ENCODE results near the gene DUSP15. TPM values are rescaled to one million over a fixed set of nuclear protein-coding genes. Genes with fewer than 3 reads are reported as not detected.
"Not testable (repeated sequence)": the region's sequence is repeated elsewhere in the genome, so short reads cannot be mapped to it uniquely, and the experiment has no call there.

The DUSP15 gene
- total RNA-seq, 1 experiment from 2014 or later: 0.91 TPM

DNA sequence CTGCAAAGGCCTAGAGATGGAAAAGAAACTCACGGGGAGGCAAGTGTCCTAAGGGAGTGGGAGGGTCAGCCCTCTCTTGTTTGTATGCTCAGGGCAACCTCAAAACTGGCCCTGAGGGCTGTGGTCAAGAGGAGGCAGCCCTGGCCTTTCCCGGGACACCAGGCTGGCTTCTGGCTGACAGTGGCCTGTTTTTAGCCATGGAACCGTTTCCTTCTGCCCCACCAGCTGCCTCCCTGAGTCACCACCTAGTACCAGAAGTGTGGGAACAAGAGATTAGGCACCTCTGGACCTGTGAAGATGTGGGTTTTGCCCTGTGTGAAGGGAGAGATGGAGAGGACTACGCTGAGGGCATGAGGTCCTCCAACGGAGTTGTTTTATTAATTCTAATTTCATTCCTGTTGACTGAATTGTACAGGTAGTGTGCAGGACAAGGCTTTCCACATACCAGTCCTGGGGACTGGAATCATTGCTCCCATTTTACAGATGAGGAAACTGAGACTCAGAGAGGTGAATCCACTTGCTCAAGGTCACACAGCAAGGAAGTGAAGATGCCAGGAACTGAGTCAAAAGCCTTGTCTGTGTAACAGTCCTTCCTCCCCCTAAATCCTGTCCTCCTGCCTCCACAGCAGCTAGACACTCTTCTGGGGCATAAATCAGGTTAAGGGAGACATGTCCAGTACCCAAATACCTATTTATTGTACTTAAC is 30.4 kb downstream of the DUSP15 start:
- DNase-seq (ENCODE audit: low read depth): peak; percentile 95

DNA sequence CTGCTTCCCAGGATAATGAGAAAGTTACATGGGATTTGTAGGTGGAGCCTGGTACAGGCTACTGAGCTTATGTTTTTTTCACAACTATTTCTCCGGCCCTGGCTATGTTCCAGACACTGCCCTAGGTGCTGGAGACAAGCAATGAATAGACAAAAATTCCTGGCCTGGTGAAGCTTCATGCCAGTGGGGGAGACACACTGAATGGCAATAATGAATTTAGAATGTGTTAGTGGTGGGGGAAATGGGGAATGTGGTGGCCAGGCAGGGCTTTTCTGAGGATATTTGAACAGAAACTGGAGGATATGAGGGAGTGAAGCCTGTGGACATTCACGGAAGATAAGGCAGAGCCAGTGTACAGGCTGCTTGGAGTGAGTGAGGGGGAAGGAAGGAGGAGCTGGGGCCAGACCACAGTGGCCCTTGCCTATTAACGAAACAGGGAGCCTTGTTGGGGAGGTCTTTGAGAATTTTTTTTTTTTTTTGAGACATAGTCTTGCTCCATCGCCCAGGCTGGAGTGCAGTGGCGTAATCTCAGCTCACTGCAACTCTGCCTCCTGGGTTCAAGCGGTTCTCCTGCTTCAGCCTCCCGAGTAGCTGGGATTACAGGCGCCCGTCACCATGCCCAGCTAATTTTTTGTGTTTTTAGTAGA is 31.6 kb downstream of the DUSP15 start:
- peak; percentile 73 for DNase-seq (ENCODE audit: low read depth)

DNA sequence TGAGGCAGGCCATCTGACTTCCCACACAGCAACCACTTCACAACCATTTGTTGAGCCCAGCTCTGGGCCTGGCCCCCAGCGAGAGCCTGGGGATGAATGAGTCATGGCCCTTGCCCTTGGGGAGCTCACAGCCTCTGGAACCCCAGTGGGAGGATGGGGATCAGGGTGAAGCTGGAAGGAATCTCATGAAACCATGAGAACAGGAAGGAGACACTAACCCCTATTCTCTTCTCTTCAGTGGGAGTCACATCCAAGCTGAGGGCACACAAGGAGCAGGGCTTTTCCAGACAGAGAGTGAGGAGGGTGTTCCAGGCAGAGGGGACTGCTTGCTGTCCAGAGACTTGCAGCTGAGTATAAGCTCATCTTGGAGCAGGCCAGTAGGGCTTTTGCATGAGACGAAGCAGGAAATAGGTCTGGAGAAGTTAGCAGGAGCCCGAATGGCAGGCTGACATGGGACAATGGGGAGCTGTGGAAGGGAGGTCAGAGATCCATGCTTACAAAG is 32.4 kb downstream of the DUSP15 start:
- DNase-seq (ENCODE audit: low read depth): peak; percentile 96

DNA sequence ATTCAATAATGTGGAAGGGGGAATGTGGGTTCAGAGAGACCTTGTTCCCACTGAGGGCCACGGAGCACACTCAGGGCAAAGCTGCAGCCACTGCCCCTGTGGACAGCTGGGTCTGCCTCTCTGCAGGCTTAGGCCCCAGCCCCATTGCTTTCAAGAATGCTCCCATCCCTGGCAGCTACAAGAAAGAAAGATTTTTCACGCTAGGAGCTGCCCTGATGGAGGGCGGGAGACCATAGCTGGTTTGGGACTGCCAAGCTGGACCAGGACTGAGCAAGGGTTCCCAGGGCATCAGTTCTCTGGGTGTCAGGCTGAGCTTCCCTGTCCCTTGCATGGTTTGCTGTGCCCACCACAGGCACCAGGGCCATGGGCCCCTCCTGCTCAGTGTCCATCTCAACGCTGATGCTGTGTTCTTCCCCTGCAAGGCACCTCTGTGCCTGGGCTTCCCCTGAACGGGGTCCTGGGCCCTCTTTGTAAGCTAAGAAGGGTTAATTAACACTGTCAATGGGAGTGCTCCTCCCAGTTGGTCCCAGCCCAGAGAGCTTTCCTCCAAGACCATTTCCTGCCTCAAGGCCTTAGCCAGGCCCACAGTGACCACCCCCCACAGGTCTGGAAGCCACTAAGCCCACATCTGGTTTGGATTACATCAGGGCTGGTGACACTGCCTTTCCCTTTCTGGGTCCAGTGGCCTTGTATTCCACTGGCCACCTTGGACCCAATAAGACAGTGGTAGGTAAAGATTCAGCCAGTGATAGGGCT is 33.3 kb downstream of the DUSP15 start:
- DNase-seq (ENCODE audit: low read depth): peak; percentile 90

DNA sequence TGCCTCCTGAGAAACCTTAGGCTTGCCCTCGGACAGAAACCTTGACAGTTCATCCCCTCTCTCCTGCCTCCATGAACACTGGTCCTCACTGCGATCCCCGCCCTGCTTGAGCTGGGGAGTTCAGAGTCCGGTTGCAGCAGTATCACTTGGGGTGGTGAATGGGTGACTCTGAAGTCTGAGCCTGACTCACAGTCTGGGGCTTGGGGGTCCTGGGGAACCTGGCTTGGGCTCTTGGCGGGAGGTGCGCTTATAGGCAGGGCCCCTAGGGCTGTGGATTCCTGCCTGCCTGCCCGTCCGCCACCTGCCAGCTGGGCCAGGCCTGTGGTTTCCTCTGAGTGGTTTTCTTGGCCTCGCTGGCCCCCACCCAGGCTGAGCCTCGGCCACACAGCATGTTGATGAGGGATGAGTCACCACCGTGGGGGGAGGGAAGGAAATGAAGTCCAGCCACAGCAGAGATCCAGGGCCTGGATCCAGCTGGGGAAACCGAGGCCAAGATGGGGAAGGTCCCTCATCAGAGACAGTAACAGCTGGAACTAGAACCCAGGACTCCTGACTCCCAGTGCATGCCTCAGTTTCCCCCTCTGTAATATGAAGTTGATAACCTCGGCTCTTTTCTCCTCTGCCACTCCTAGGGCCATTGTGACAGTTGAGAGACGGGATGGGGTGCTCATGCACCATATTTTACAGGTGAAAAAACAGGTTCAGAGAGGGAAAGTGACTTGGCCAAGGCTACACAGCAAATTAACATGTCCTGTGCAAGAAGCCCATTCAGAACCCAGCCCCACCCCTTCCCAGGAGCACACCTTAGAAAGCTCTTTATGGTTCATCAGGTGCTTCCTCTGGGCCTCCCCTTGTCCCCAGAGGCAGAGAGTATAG is 34.1 kb downstream of the DUSP15 start:
- DNase-seq (ENCODE audit: low read depth): peak; percentile 99

DNA sequence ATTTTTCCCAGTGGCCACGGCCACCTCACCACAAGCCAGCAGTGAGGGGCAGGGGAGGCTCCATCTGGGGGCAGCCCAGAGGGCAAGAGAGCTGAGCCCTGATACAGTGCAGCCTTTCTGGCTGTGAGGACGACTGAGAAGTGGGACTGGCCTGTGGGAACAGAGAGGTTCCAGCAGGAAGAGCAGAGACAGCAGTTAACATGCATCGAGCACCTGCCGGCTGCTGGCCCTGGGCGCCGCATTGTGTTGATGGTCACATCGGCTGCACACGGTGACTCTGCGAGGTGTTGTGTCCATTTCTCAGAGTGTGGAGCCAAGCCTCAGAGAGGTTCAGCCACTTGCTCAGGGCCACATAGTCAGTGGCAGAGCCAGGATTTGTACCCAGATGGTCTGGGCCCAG is 34.8 kb downstream of the DUSP15 start:
- peak; percentile 24 for DNase-seq (ENCODE audit: low read depth)

DNA sequence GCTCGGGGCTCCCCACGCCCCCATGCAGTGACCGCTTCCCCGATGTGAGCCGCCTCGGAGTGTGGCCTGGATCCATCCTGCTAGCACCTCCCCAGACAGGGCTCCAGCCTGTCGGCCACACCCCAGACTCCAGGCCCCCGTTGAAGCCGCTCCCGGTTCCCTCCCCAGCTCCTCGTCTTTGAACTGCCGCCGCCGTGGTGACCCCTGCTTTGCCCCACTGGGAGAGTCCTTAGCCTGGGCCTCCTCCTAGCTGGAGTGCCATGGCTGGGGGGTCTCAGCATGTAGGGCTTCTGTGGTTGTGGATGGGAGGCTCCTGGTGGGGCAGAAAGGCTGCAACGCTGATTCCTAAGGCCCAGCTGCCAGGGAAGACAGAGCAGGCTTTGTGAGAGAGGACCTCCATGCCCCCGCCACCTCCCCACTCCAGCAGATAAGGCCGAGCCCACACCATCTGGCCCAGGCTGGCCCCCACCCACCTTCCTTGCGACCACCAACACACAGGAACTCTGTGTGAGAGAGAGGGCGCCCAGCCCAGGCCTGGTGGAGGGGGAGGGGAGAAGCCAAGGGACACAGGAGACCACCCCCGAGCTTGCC is 36.3 kb downstream of the DUSP15 start:
- no peak for DNase-seq (ENCODE audit: low read depth)

DNA sequence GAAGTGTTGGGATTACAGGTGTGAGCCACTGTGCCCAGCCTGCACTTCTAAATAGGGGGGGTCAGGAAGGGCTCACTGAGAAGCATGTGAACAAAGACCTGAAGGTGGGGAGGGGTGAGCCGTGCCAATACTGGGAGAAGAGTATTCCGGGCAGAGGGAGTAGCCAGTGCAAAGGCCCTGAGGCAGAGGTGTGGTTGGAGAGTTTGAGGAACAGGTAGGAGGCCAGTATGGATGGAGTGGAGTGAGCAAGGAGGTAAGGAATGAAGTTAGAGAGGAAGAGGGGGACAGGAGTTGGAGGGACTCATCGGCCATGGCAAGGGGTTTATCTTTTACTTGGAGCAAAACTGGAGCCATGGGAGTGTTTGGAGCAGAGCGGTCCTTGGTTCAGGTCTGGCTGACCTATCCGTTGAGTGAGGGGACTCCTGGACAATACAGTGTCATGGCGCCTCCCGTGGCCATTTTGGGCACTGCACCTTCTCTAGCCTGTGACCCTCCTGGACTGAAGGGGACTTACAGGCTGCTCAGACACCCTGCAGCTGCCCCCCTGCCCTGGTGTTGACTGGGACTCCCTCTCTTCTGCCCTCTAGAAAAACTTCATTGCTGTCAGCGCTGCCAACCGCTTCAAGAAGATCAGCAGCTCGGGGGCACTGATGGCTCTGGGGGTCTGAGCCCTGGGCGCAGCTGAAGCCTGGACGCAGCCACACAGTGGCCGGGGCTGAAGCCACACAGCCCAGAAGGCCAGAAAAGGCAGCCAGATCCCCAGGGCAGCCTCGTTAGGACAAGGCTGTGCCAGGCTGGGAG is 37.0 kb downstream of the DUSP15 start:
- DNase-seq (ENCODE audit: low read depth): peak; percentile 47

DNA sequence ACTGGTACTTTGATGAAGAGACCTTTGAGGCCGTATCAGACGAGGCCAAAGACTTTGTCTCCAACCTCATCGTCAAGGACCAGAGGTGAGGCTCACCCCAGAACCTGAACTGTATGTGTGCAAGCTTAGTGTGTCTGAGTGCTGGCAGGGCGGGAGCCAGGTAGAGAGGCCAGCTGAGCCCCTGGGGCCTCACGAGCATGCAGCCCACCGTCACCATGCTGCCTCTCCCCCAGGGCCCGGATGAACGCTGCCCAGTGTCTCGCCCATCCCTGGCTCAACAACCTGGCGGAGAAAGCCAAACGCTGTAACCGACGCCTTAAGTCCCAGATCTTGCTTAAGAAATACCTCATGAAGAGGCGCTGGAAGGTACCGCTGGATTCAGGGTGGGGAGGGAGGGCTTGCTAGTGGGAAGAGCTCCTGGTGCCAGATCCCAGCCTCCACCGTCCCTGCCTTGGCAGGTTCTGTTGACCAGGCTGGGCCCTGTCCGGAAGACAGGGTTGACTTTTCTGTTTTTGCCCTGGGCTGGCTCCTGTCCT is 38.5 kb downstream of the DUSP15 start:
- DNase-seq (ENCODE audit: low read depth): peak; percentile 29

DNA sequence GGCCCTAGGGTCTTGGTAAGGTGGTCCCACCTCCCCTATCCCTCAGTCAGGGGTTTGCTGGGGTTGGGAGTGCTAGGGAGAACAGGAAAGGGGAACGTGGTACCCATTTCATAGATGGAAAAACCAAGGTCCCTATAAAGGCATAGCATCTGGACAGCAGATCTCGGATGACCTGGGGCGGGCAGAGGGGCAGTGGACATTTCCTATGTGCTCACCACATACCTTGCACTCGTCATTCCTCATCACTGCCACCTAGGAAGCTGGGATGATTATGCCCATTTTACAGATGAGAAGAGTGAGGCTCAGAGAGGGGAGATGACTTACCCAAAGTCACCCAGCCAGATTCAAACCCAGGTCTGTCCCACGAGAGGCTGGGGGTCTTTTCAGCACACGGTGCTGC is 39.1 kb downstream of the DUSP15 start:
- no peak for DNase-seq (ENCODE audit: low read depth)

DNA sequence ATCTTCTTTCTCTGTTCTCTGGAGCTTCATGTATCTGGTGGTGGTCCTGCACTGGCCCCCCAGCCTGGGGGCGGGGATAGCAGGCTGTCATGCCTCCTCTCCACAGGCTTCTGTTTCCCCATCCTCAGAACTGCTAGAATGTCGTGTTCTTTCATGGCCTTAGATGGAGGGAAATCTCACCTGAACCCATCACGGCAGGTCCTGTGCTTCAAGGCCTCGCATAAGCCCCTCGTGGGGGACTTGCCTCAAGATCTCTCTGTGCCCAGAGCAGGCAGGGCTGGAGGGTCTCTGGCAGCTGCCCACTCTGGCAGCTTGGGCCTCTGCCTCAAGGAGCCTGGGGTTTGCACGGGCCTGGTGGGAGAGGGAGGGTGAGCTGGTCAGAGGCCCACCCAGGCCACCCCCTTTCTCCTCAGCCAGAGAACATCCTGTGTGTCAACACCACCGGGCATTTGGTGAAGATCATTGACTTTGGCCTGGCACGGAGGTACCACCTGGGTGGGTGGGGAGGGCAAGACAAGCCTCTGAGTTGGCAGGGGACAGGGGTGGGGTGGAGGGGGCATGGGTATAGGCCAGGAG is 39.8 kb downstream of the DUSP15 start:
- no peak for DNase-seq (ENCODE audit: low read depth)

DNA sequence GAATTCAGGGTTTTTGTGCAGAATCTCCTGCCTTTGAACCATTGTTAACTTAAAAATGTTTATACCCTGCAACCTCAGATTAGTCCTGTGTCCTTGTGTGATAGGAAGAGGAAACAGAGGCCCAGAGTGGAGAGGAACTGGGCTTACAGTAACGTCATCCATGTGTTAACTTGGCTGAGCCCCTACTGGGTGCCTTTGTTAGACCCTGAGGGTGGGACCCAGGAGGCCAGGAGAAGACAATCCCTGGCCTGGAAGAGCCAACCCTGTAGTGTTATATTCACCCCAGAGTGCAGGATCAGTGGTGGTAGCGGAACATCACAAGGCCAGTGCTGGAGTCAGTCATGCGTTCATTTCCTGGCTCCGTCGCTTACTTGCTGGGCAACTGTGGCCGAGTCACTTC is 40.6 kb downstream of the DUSP15 start:
- DNase-seq (ENCODE audit: low read depth): no peak

DNA sequence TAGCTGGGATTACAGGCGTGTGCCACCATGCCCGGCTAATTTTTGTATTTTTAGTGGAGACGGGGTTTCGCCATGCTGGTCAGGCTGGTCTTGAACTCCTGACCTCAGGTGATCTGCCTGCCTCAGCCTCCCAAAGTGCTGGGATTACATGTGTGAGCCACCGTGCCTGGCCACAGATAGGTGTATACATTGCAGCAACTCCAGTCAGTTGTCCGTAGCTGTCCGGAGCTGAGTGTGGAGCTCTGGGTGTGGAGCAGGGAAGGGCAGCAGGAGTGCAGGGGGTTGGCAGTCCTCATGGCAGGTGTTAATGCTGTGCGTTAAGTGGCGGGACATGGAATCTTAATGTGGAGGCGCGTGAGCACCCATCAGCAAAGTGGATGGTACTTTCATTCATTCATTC is 42.3 kb downstream of the DUSP15 start:
- DNase-seq (ENCODE audit: low read depth): not testable (repeated sequence)

DNA sequence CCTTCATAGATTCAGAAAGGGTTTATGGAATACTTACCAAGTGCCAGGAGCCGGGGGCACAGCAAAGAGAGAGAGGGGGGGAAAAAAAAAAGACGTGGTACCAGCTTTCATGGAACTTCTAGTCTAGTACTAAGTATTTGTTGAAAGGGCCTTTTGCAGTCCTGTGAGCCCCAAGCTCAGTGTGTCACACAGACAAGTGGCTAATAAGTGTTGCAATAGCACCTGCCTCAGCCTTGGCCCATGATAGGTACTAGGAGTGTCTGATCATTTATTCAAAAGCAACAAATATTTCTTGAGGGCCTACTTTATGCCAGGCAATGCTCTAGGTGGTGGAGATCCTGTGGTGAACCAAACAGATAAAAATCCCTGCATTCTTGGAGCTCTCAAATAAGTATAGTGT is 43.3 kb downstream of the DUSP15 start:
- DNase-seq (ENCODE audit: low read depth): no peak

DNA sequence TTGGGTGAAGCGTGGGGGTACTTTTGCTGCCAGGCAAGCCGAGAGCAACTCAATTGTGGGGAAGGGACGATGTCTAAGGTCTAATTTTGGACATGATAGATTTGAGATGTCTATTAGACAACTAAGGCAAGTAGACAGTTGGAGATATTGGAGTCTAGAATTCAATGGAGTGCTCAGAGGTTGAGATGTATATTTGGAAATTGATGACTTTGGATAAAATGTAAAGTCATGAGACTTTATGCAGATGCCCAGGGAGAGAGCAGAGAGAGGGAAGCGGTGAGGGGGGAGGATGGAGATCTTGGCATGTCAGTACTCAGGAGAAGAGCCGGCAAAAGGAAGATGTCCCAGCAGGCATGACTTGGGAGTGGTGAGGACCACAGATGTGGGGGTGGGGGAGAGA is 44.3 kb downstream of the DUSP15 start:
- no peak for DNase-seq (ENCODE audit: low read depth)

DNA sequence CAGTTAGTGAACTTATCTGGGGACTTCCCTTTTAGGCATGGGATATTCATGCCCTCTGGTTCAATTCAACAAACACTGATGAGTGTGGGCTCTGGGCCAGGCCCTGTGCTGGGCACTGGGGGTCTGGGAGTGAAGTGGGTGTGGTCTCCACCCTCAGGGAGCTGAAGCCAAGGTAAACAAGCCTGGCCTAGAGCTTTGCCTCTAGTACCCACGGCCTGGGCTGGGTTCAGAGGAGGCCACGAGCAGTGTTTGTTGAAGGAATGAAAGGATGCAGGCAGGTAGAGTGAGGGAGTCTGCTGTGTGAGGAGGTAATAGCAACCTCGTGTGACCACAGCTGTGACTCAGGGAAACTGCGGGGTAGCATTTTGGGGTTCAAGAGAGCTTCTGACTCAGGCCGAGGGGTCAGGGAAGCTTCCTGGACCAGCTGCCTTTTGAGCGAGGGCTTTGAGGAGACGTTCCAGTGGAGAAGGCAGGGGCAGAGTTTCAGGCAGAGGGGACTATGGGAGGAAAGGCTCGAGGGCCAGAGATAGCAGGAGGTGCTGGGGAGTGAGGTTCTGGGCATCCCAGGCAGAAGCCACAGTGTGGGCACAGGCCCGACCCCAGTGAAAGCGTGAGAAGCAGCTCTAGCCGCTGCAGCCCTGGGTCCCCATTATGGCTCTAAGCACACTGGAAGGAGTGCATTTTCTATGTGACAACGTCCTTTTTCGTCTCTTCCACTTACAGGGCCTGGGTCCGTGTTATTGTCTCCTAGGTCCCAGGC is 45.6 kb downstream of the DUSP15 start:
- no peak for DNase-seq (ENCODE audit: low read depth)

DNA sequence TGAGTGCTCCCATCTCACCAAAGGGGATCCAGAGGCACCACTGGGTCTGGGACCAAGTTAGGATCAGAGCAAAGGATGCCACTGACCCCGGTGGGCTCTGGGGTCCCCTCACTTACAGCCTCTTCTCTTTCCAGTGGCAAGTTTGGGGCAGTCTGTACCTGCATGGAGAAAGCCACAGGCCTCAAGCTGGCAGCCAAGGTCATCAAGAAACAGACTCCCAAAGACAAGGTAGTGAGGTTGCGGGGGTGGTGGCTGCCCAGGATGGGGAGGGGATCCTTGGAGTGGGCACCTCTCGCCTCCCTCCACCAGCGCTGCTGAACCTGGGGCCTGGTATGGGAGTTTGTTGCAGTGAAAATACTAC is 46.2 kb downstream of the DUSP15 start:
- DNase-seq (ENCODE audit: low read depth): no peak

DNA sequence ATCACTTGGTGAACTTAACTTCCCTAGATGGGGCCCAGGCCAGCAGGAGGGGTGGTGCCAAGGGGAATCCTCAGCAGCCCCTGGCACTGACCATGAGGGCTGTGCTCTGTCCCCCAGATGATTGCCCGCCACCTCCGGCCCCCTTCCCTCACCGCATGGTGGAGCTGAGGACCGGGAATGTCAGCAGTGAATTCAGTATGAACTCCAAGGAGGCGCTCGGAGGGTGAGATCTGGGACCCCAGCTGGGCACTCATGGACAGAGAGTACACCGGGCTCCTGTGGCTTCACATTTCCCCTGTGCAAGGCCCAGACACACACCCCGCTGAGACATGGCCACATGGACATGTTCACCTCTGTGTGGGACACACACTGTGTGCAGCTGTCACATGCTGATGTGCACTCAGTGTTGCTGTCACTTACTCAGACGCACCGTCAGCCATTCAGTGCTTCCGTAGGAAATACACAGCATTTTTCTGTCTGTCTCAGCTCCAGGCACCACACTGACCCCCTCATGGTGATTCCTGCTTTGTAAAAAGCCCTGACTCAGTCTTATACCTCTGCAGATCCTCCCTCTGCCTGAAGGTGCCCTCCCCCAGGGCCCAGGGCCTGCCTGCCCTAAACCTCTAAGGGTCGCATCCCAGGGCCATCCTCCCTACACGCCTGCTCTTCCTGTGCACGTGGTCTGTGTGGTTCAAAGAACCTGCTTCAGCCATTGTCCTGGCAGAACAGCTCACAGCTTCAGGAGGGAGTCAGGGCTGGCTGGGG is 46.8 kb downstream of the DUSP15 start:
- DNase-seq (ENCODE audit: low read depth): no peak

All from M059J (cell line).